BLaER1 treated with 17β-estradiol and CSF1 and Interleukin-3, amounts not matched to agents 10 nM and 100 nM (cell line): ENCODE measurements around the gene STAT6.
"Not testable (repeated sequence)": the region's sequence is repeated elsewhere in the genome, so short reads cannot be mapped to it uniquely, and the experiment has no call there.

ENCODE experiments used
- H3K27ac ChIP-seq, 11 experiments: shearing (Covaris generic); formaldehyde crosslinking; 2 replicates each; pipeline ENCODE4 v1.8.1; 2022
- H3K27me3 ChIP-seq, 11 experiments: shearing (Covaris generic); formaldehyde crosslinking; 2 replicates each; pipeline ENCODE4 v1.8.1; 2022
- H3K36me3 ChIP-seq, 11 experiments: shearing (Covaris generic); formaldehyde crosslinking; 2 replicates each; pipeline ENCODE4 v1.8.1; 2022
- H3K4me1 ChIP-seq, 10 experiments: shearing (Covaris generic); formaldehyde crosslinking; 2 replicates each; pipeline ENCODE4 v1.8.1; 2022
- H3K4me2 ChIP-seq, 11 experiments: shearing (Covaris generic); formaldehyde crosslinking; 2 replicates each; pipeline ENCODE4 v1.8.1; 2022
- H3K4me3 ChIP-seq, 10 experiments: shearing (Covaris generic); formaldehyde crosslinking; 2 replicates each; pipeline ENCODE4 v1.8.1; 2022
- H3K9ac ChIP-seq, 11 experiments: shearing (Covaris generic); formaldehyde crosslinking; 2 replicates each; pipeline ENCODE4 v1.8.1; 2022
- H3K9me3 ChIP-seq, 11 experiments: shearing (Covaris generic); formaldehyde crosslinking; replicated peaks in 1 of 11; 2 replicates each; pipeline ENCODE4 v1.8.1; 2022
- H4K20me1 ChIP-seq, 11 experiments: shearing (Covaris generic); formaldehyde crosslinking; 2 replicates each; pipeline ENCODE4 v1.8.1; 2022
- Cebpa-rat ChIP-seq, 11 experiments: shearing (Covaris generic); IDR thresholded peaks; 2 replicates each; pipeline ENCODE4 v1.8.1; 2022

STAT6 gene

DNA sequence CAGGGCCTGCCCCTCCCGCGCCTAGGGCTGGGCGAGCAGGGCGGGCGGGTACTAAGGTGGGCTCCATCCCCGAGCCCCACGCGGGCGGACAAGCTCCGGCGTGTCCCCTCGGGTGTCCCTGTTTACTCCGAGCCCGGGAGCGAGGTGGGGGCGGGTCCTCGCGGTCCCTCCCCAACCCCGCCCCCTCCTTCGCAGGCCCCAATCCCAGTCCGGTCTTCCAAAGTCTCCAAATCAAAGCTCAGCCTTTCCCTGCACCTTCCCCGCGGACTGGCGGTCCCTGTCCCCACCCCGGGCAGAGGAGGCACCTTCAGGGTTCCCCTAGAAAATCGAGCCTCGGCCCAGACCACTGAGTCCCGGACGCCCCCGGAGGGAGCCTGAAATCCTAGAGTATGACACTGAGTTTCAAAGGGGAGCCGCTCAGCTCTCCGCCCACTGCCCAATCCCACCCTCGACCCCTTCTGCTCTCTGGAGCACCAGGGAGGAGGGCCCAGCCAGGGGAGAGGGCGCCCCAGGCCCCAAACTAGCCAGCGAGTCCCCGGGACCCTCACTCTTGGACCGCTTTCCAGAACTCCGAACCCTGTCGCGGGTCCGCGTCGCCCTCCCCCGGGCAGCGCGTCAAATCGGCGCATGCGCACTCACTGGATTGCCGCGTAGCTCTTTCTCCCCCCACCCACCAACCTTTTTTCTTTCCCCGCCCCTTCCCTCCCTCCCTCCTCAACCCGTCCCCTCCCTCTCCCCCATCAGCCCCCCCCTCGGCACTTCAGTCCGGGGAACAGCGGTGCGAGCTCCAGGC is 16.8 kb upstream of the STAT6 start, which contains the start of gene LRP1:
Gene LRP1, plus strand, starts transcription at position 758 of the 793 bp plus-strand sequence. CDS start 482 bp downstream, outside the sequence.
- peaks cover 0 to 28% (median 16%) of the 10 kb centered on the region in 11 experiments; a peak in 9 of 22 replicates for H4K20me1 ChIP-seq
- H3K27ac ChIP-seq, result peak within 1 kb of the TSS; percentile 32 to 75 (median 61); a peak in 19 of 22 replicates
- H3K27me3 ChIP-seq, result peaks cover 3 to 36% (median 26%) of the 10 kb centered on the region in 11 experiments; a peak in 18 of 22 replicates
- peak within 1 kb of the TSS; percentile 68 to 83 (median 80) for H3K9ac ChIP-seq
- H3K36me3 ChIP-seq, result peaks cover 0 to 12% (median 0%) of the 10 kb centered on the region in 11 experiments; a peak in 3 of 22 replicates
- H3K4me3 ChIP-seq, result peak within 1 kb of the TSS; percentile 76 to 93 (median 84)
- peaks cover 0 to 6% (median 0%) of the 10 kb centered on the region in 11 experiments; a peak in 2 of 22 replicates for H3K9me3 ChIP-seq
- peak within 1 kb of the TSS; percentile 96 to 99 (median 97) for H3K4me2 ChIP-seq
- peaks cover 33 to 51% (median 45%) of the 10 kb centered on the region in 10 experiments for H3K4me1 ChIP-seq
- no peak for TF ChIP-seq Cebpa-rat (IDR thresholded peaks at IDR 0.05)

DNA sequence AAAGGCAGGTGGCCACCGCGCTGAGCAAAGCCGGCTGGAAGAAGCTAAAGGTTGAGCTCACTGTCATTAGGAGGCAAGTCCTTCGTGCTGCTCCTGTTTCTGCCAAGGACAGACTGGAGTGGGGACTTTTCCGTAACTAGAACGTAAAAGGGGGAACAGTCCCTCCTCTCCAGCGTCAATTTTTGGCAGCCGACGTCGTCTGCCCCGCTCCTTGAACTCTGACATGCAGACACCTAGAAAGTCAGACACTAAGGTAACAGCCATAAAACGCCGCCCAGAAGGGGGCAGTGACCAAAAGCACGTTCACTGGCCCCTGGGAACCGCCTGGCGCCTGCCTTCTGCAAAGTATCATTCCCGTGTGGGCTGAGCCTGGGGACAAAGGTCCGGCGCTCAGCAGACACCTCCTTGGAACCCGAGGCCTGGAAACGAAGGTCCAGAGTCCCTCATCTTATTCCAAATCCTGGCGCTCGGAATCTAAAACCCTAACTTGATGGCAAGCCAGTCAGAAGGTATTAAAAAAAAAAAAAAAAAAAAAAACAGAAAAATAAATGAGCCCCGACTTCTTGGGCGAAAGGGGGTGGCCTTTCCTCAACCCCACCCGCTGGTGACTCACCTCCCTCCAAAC is 16.1 kb upstream of the STAT6 start:
- H3K4me3 ChIP-seq, result peak overlapping the region; percentile 76 to 93 (median 84)
- H3K36me3 ChIP-seq, result peaks cover 0 to 9% (median 0%) of the 10 kb centered on the region in 11 experiments; a peak in 3 of 22 replicates
- H3K27me3 ChIP-seq, result peaks cover 3 to 36% (median 26%) of the 10 kb centered on the region in 11 experiments; a peak in 18 of 22 replicates
- H3K27ac ChIP-seq, result peak overlapping the region in 2 of 11 experiments; percentile 25 to 72; a peak in 2 of 22 replicates
- peaks cover 0 to 21% (median 14%) of the 10 kb centered on the region in 11 experiments; a peak in 8 of 22 replicates for H4K20me1 ChIP-seq
- H3K4me1 ChIP-seq, result peaks cover 32 to 48% (median 41%) of the 10 kb centered on the region in 10 experiments
- H3K9ac ChIP-seq, result peak overlapping the region; percentile 68 to 83 (median 80); a peak in 21 of 22 replicates
- no peak for TF ChIP-seq Cebpa-rat (IDR thresholded peaks at IDR 0.05)
- H3K9me3 ChIP-seq, result peaks cover 0 to 6% (median 0%) of the 10 kb centered on the region in 11 experiments; a peak in 2 of 22 replicates
- peak overlapping the region; percentile 63 to 99 (median 96) for H3K4me2 ChIP-seq

DNA sequence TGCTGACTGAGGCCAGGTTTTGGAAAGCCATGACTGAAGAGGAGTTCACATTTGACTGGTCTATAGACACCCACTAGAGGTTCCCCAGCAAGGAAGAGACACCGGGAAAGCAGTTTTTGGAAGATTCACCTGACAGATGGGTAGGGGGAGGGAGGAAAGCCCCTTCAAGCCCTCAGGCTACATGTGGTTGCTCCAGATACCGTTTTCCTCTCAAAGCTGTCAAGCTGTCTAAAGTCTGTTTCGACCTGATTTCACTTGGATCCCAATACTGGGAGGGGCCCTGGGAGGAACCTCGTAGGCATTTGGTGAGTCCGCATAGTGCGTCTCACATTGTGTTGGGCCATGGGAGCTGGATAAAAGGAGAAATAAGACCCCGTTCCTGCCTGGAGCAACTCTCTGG is 15.4 kb upstream of the STAT6 start:
- no peak overlapping the region for H3K27ac ChIP-seq
- no peak for TF ChIP-seq Cebpa-rat (IDR thresholded peaks at IDR 0.05)
- peak overlapping the region in 6 of 11 experiments; percentile 5 to 82 (median 80); a peak in 8 of 22 replicates for H3K9ac ChIP-seq
- H3K9me3 ChIP-seq, result peaks cover 0 to 6% (median 0%) of the 10 kb centered on the region in 11 experiments; a peak in 2 of 22 replicates
- peaks cover 3 to 36% (median 26%) of the 10 kb centered on the region in 11 experiments; a peak in 18 of 22 replicates for H3K27me3 ChIP-seq
- H3K4me1 ChIP-seq, result peaks cover 26 to 41% (median 34%) of the 10 kb centered on the region in 10 experiments
- H3K36me3 ChIP-seq, result peaks cover 0 to 3% (median 0%) of the 10 kb centered on the region in 11 experiments; a peak in 1 of 22 replicates
- peaks cover 0 to 15% (median 7%) of the 10 kb centered on the region in 11 experiments; a peak in 8 of 22 replicates for H4K20me1 ChIP-seq
- peak overlapping the region in 3 of 10 experiments; percentile 83 to 93 (median 92); a peak in 4 of 20 replicates for H3K4me3 ChIP-seq
- peak overlapping the region; percentile 63 to 99 (median 96); a peak in 18 of 22 replicates for H3K4me2 ChIP-seq

DNA sequence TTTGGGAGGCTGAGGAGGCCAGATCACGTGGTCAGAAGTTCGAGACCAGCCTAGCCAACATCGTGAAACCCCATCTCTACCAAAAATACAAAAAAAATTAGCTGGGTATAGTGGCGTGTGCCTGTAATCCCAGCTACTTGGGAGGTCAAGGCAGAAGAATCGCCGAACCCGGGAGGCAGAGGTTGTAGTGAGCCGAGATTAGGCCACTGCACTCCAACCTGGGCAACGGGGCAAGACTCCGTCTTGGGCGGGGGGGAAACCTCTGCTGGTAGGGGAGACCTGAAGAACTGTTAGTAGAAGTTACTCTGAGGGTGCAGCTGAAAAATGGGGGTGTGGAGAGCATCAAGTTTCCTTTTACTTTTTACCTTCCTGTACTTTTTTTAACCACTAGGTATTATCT is 14.9 kb upstream of the STAT6 start:
- no peak for TF ChIP-seq Cebpa-rat (IDR thresholded peaks at IDR 0.05)
- peaks cover 3 to 36% (median 26%) of the 10 kb centered on the region in 11 experiments; a peak in 18 of 22 replicates for H3K27me3 ChIP-seq
- no peak overlapping the region; a peak in 1 of 22 replicates for H3K4me2 ChIP-seq
- H4K20me1 ChIP-seq, result peaks cover 0 to 10% (median 2%) of the 10 kb centered on the region in 11 experiments; a peak in 5 of 22 replicates
- H3K36me3 ChIP-seq, result peaks cover 0 to 3% (median 0%) of the 10 kb centered on the region in 11 experiments; a peak in 1 of 22 replicates
- H3K27ac ChIP-seq, result no peak overlapping the region
- no peak overlapping the region; a peak in 1 of 22 replicates for H3K9ac ChIP-seq
- no peak overlapping the region for H3K4me3 ChIP-seq
- H3K4me1 ChIP-seq, result peaks cover 21 to 36% (median 30%) of the 10 kb centered on the region in 10 experiments
- H3K9me3 ChIP-seq, result peaks cover 0 to 6% (median 0%) of the 10 kb centered on the region in 11 experiments; a peak in 2 of 22 replicates

DNA sequence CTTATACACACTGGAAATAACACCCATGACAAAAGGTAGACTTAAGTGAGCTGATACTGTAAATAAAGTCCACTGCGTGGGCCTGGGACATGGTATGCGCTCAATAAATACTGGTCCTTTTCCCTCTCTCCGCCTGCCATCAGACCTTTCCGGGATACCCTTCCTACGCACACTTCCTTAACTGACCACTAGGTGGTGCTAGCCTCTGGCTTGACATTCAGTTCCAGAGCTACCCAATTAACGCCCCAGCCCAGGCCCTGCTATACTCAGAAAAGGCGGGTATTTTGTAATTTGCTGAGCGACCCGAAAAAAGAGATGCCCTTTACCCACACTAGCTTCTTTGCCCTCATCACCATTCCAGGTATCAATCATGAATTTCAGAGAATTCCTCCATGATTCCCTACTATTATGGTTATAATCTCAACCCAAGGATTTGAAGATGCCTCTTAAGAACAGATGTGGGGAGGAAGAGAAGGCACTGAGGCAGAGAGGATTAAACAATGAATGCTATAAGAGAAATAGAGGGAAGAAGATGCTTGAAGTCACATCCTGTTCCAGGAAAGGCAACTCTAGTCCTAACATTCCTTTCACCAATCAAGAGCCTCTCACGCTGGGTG is 13.2 kb upstream of the STAT6 start:
- H3K4me2 ChIP-seq, result no peak overlapping the region
- H3K4me3 ChIP-seq, result no peak overlapping the region
- no peak overlapping the region for H3K27ac ChIP-seq
- no peaks in the 10 kb centered on the region for H4K20me1 ChIP-seq
- peaks cover 15 to 24% (median 20%) of the 10 kb centered on the region in 10 experiments for H3K4me1 ChIP-seq
- no peak for TF ChIP-seq Cebpa-rat (IDR thresholded peaks at IDR 0.05)
- peaks cover 0 to 6% (median 0%) of the 10 kb centered on the region in 11 experiments; a peak in 2 of 22 replicates for H3K9me3 ChIP-seq
- no peak overlapping the region for H3K9ac ChIP-seq
- H3K36me3 ChIP-seq, result no peaks in the 10 kb centered on the region
- peaks cover 3 to 36% (median 26%) of the 10 kb centered on the region in 11 experiments; a peak in 18 of 22 replicates for H3K27me3 ChIP-seq

DNA sequence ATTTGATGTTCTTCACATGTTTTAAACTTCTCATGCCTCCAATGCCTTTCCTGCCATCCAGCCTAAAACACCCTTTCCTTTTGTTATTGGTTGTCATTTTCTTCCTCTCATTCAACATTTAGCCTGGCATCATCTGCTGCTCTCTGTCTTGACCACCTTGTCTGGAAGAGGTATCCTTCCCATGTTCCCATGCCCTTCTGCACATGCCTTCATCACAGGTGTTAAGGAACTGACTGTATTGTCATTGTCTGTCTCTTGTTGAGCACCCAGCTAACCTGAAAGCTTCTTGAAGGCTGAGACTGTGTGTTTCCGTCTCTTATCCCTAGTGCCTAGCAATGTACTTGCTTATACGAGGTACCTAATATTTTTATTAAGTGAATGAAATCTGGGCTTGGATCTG is 12.7 kb upstream of the STAT6 start:
- Histone ChIP-seq H3K36me3 (no peaks in the 10 kb centered on the region), H3K4me2 (no peak overlapping the region), H4K20me1 (no peaks in the 10 kb centered on the region), H3K9ac (no peak overlapping the region), H3K9me3 (peaks cover 0 to 6% (median 0%) of the 10 kb centered on the region in 11 experiments; a peak in 2 of 22 replicates), H3K27me3 (peaks cover 3 to 36% (median 26%) of the 10 kb centered on the region in 11 experiments; a peak in 18 of 22 replicates), H3K27ac (no peak overlapping the region), H3K4me1 (peaks cover 19 to 27% (median 23%) of the 10 kb centered on the region in 10 experiments), H3K4me3 (no peak overlapping the region)
- no peak for TF ChIP-seq Cebpa-rat (IDR thresholded peaks at IDR 0.05)

DNA sequence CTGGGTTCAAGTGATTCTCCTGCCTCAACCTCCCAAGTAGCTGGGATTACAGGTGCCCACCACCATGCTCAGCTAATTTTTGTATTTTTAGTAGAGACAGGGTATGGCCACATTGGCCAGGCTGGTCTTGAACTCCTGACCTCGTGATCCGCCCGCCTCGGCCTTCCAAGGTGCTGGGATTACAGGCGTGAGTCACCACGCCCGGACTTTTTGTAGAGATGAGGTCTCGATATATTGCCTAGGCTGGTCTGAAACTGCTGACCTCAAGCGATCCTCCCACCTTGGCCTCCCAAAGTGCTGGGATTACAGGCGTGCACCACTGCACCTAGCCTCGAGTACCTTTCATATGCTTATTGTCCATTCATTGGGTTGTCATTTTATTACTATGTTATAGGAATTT is 9.6 kb upstream of the STAT6 start:
- H3K27ac ChIP-seq, H3K36me3 ChIP-seq, H3K4me2 ChIP-seq, H3K9me3 ChIP-seq, H3K4me3 ChIP-seq, H3K9ac ChIP-seq, H4K20me1 ChIP-seq: not testable (repeated sequence)
- Histone ChIP-seq H3K4me1 (peaks cover 7 to 37% (median 21%) of the 10 kb centered on the region in 10 experiments; a peak in 17 of 20 replicates), H3K27me3 (peaks cover 0 to 12% (median 9%) of the 10 kb centered on the region in 11 experiments; a peak in 9 of 22 replicates)
